MCF 10A (cell line): ENCODE results near the gene SH3BP4. TPM values are rescaled to one million over a fixed set of nuclear protein-coding genes. Genes with fewer than 3 reads are reported as not detected.
A peak's percentile ranks its signal among the peaks of the same experiment; 100 is the strongest.

Source experiments
- BruUV-seq: library from RNA; stranded (reverse); fragments of 400-500 nt; replicated peaks from 2 replicates; lab custom pipeline; 2021; lab: Mats Ljungman, UMichigan
- CTCF ChIA-PET: fragments of 300-600 bp; sonication (Branson Sonifier 250); formaldehyde crosslinking; extraction: SDS; loops from one replicate; lab custom pipeline; 2021; ENCODE audit warnings: antibody characterized with exemption, inconsistent platforms; lab: Yijun Ruan, JAX
- POLR2A ChIA-PET: fragments of 300-600, 350-650 bp; sonication (Branson Sonifier 250); formaldehyde crosslinking; extraction: SDS; loops from one replicate; lab custom pipeline; 2020; ENCODE audit warnings: antibody characterized with exemption, inconsistent platforms; lab: Yijun Ruan, JAX
- DNase-seq: peaks from one replicate; pipeline ENCODE4 v3.0.0-alpha.2; 2018; ENCODE audit not compliant: unreplicated experiment
- H3K27ac Mint-ChIP-seq: one replicate; pipeline ENCODE4 v1.8.0; 2022; ENCODE audit warnings: mild to moderate bottlenecking, low read depth, mixed read lengths; ENCODE audit not compliant: unreplicated experiment
- H3K27me3 Mint-ChIP-seq: one replicate; pipeline ENCODE4 v1.8.0; 2022; ENCODE audit warnings: mixed read lengths; ENCODE audit not compliant: insufficient read depth, unreplicated experiment
- H3K36me3 Mint-ChIP-seq: one replicate; pipeline ENCODE4 v1.8.0; 2022; ENCODE audit warnings: mild to moderate bottlenecking, moderate library complexity, mixed read lengths; ENCODE audit not compliant: insufficient read depth, unreplicated experiment
- H3K4me1 Mint-ChIP-seq: one replicate; pipeline ENCODE4 v1.8.0; 2022; ENCODE audit warnings: mixed read lengths; ENCODE audit not compliant: insufficient read depth, unreplicated experiment
- H3K4me3 Mint-ChIP-seq: one replicate; pipeline ENCODE4 v1.8.0; 2022; ENCODE audit warnings: mild to moderate bottlenecking, moderate library complexity, mixed read lengths; ENCODE audit not compliant: unreplicated experiment
- H3K9me3 Mint-ChIP-seq: one replicate; pipeline ENCODE4 v1.8.0; 2022; ENCODE audit warnings: mixed read lengths; ENCODE audit not compliant: unreplicated experiment
- CTCF ChIP-seq: fragments of 200-600 bp; IDR thresholded peaks from one replicate; pipeline ENCODE4 v1.8.0; 2022; ENCODE audit warnings: antibody characterized with exemption, mild to moderate bottlenecking; ENCODE audit not compliant: unreplicated experiment
- intact Hi-C: fragments of 100-400 bp; cut with micrococcal nuclease; formaldehyde crosslinking; loops from 2 replicates; pipeline ENCODE4 v1.14.1; 2022
- total RNA-seq: library from RNA; stranded (reverse); gene quantifications from 2 replicates; pipeline ENCODE4 v1.2.3, GENCODE V29; 2022

Gene SH3BP4
- total RNA-seq, 1 experiment from 2014 or later: 59.7 TPM

- BruUV-seq: no TSS peak
- intact Hi-C loops: no loop called here
- H3K4me3 Mint-ChIP-seq: no peak overlapping the region
- DNase-seq: no peak
- CTCF ChIA-PET: interaction anchor here (0.5 kb wide), 1 partner anchor 338 kb away, joined by 3 read pairs; no protein-coding TSS in a partner anchor
- no peaks in the 10 kb centered on the region for H3K9me3 Mint-ChIP-seq
- H3K36me3 Mint-ChIP-seq: peaks cover 39% of the 10 kb centered on the region
- no peak overlapping the region for H3K27ac Mint-ChIP-seq
- no peak for TF ChIP-seq CTCF
- H3K27me3 Mint-ChIP-seq: no peaks in the 10 kb centered on the region
- peaks cover 34% of the 10 kb centered on the region for H3K4me1 Mint-ChIP-seq
- POLR2A ChIA-PET: interaction anchor here (0.6 kb wide), 1 partner anchor 876 kb away, joined by 3 read pairs; no protein-coding TSS in a partner anchor
These were observed 43.7 kb downstream of the SH3BP4 start for GRCh38 chr2:234995332-234996068.

- no peaks in the 10 kb centered on the region for H3K9me3 Mint-ChIP-seq
- no peak overlapping the region for H3K27ac Mint-ChIP-seq
- peaks cover 28% of the 10 kb centered on the region for H3K4me1 Mint-ChIP-seq
- DNase-seq: peak; percentile 31
- TSS peak; percentile 27 for BruUV-seq
- ChIA-PET CTCF (interaction anchor here (0.5 kb wide), 1 partner anchor 339 kb away, joined by 3 read pairs; no protein-coding TSS in a partner anchor), POLR2A (no interaction called here)
- intact Hi-C loops: no loop called here
- H3K4me3 Mint-ChIP-seq: no peak overlapping the region
- H3K36me3 Mint-ChIP-seq: peaks cover 39% of the 10 kb centered on the region
- H3K27me3 Mint-ChIP-seq: no peaks in the 10 kb centered on the region
- TF ChIP-seq CTCF: no peak
These were observed 44.5 kb downstream of the SH3BP4 start for GRCh38 chr2:234996069-234996940.

GRCh38 chr2:234996941-234997270 lies 45.1 kb downstream of the SH3BP4 start:
- H3K4me1 Mint-ChIP-seq: peaks cover 28% of the 10 kb centered on the region
- no peak for TF ChIP-seq CTCF
- BruUV-seq: no TSS peak
- no peaks in the 10 kb centered on the region for H3K9me3 Mint-ChIP-seq
- POLR2A ChIA-PET: no interaction called here
- no peak overlapping the region for H3K27ac Mint-ChIP-seq
- DNase-seq: no peak
- no peaks in the 10 kb centered on the region for H3K27me3 Mint-ChIP-seq
- CTCF ChIA-PET: no interaction called here
- peaks cover 39% of the 10 kb centered on the region for H3K36me3 Mint-ChIP-seq
- intact Hi-C loops: no loop called here
- H3K4me3 Mint-ChIP-seq: no peak overlapping the region

- no peaks in the 10 kb centered on the region for H3K9me3 Mint-ChIP-seq
These were observed 45.6 kb downstream of the SH3BP4 start for GRCh38 chr2:234997389-234997788.

More at GRCh38 chr2:234997389-234997788, 45.6 kb downstream of the SH3BP4 start:
- no peak overlapping the region for H3K27ac Mint-ChIP-seq
- intact Hi-C loops: no loop called here
- TF ChIP-seq CTCF: no peak
- H3K36me3 Mint-ChIP-seq: peaks cover 44% of the 10 kb centered on the region
- no peak for DNase-seq
- H3K4me1 Mint-ChIP-seq: peaks cover 32% of the 10 kb centered on the region
- POLR2A ChIA-PET: no interaction called here
- CTCF ChIA-PET: no interaction called here
- no TSS peak for BruUV-seq
- H3K4me3 Mint-ChIP-seq: no peak overlapping the region
- H3K27me3 Mint-ChIP-seq: no peaks in the 10 kb centered on the region
